PC-3 (cell line): ENCODE data around the gene ZNF341. TPM values are rescaled to one million over a fixed set of nuclear protein-coding genes. Genes with fewer than 3 reads are reported as not detected.

ENCODE experiments used
- ATAC-seq: fragments of 200-7000 bp; cut with Tn5 transposase; 2 replicates; pipeline ENCODE4 v1.9.1; 2020; ENCODE audit warnings: mild to moderate bottlenecking, moderate library complexity
- BruUV-seq: library from RNA; stranded (reverse); fragments of 400-500 nt; replicated peaks from 2 replicates; lab custom pipeline; 2021; lab: Mats Ljungman, UMichigan
- CTCF ChIA-PET: fragments of 300-600 bp; sonication (Branson Sonifier 250); formaldehyde crosslinking; loops from one replicate; lab custom pipeline; 2022; ENCODE audit warnings: antibody characterized with exemption; lab: Charles Lee
- POLR2A ChIA-PET: fragments of 300-600 bp; sonication (Branson Sonifier 250); formaldehyde crosslinking; loops from one replicate; lab custom pipeline; 2022; ENCODE audit warnings: antibody characterized with exemption; ENCODE audit not compliant: unreplicated experiment; lab: Charles Lee
- DNase-seq: peaks from one replicate; pipeline ENCODE4 v3.0.0-alpha.2; 2015
- H2AFZ ChIP-seq: fragments of 300-600 bp; sonication (generic); 2 replicates; pipeline ENCODE4 v1.6.0; 2016; ENCODE audit warnings: antibody characterized with exemption, low read length
- H3F3A ChIP-seq: fragments of 300-600 bp; sonication (generic); one replicate; pipeline ENCODE4 v1.6.0; 2017; ENCODE audit warnings: antibody characterized with exemption, low read length, control low read depth, mild to moderate bottlenecking; ENCODE audit not compliant: unreplicated experiment
- H3K27ac ChIP-seq: fragments of 300-600 bp; sonication (generic); 2 replicates; pipeline ENCODE4 v1.5.1; 2016; ENCODE audit warnings: mild to moderate bottlenecking, low read length
- H3K27me3 ChIP-seq: fragments of 300-600 bp; sonication (generic); 2 replicates; pipeline ENCODE4 v1.6.1; 2016; ENCODE audit warnings: low read length, mixed read lengths
- H3K36me3 ChIP-seq: fragments of 300-600 bp; sonication (generic); 2 replicates; pipeline ENCODE4 v1.6.1; 2016; ENCODE audit warnings: low read depth, mixed run types, low read length, mixed read lengths
- H3K4me1 ChIP-seq: fragments of 300-600 bp; sonication (generic); 2 replicates; pipeline ENCODE4 v1.5.1; 2016; ENCODE audit warnings: low read length; ENCODE audit not compliant: insufficient read depth
- H3K4me2 ChIP-seq: fragments of 300-600 bp; sonication (generic); 2 replicates; pipeline ENCODE4 v1.6.0; 2016; ENCODE audit warnings: low read length
- H3K4me3 ChIP-seq: fragments of 300-600 bp; sonication (generic); 2 replicates; pipeline ENCODE4 v1.5.1; 2016; ENCODE audit warnings: mild to moderate bottlenecking, low read length, mixed read lengths
- H3K79me2 ChIP-seq: fragments of 300-600 bp; sonication (generic); 2 replicates; pipeline ENCODE4 v1.6.1; 2017; ENCODE audit warnings: low read length, mixed read lengths
- H3K9ac ChIP-seq: fragments of 300-600 bp; sonication (generic); 2 replicates; pipeline ENCODE4 v1.6.0; 2016; ENCODE audit warnings: mild to moderate bottlenecking, low read length
- H3K9me2 ChIP-seq: fragments of 300-600 bp; sonication (generic); replicated peaks from 2 replicates; pipeline ENCODE4 v1.6.1; 2016; ENCODE audit warnings: mixed run types, low read length, mixed read lengths
- H3K9me3 ChIP-seq: fragments of 300-600 bp; sonication (generic); 2 replicates; pipeline ENCODE4 v1.6.1; 2016; ENCODE audit warnings: low read length, mixed read lengths
- H4K20me1 ChIP-seq: fragments of 300-600 bp; sonication (generic); 2 replicates; pipeline ENCODE4 v1.6.1; 2016; ENCODE audit warnings: low read length, mixed read lengths
- EZH2 ChIP-seq: fragments of 300-600 bp; sonication (generic); IDR thresholded peaks from one replicate; pipeline ENCODE4 v1.6.1; 2017; ENCODE audit warnings: antibody characterized with exemption, mild to moderate bottlenecking, low read length; ENCODE audit not compliant: unreplicated experiment
- EZH2phosphoT487 ChIP-seq: fragments of 300-600 bp; sonication (generic); IDR thresholded peaks from 2 replicates; pipeline ENCODE4 v1.6.1; 2018; ENCODE audit warnings: mild to moderate bottlenecking, antibody characterized with exemption, low read length, borderline replicate concordance
- intact Hi-C: fragments of 100-400 bp; cut with micrococcal nuclease; formaldehyde crosslinking; loops from 2 replicates; pipeline ENCODE4 v1.9.0; 2023
- total RNA-seq: library from RNA; depleted of rRNA; stranded (reverse); fragments of >200 nt; gene quantifications from 2 replicates; pipeline ENCODE4 v1.2.3, GENCODE V29; 2014
- TF ChIP-seq, protein P1 (sequence below): fragments of 300-600 bp; sonication (generic); conservative IDR thresholded peaks from 2 replicates; pipeline ENCODE4 v1.5.1; 2017; ENCODE audit warnings: antibody characterized with exemption, low read depth, mild to moderate bottlenecking, low read length

Gene ZNF341
- total RNA-seq, 1 experiment from 2014 or later, result 4.4 TPM

DNA sequence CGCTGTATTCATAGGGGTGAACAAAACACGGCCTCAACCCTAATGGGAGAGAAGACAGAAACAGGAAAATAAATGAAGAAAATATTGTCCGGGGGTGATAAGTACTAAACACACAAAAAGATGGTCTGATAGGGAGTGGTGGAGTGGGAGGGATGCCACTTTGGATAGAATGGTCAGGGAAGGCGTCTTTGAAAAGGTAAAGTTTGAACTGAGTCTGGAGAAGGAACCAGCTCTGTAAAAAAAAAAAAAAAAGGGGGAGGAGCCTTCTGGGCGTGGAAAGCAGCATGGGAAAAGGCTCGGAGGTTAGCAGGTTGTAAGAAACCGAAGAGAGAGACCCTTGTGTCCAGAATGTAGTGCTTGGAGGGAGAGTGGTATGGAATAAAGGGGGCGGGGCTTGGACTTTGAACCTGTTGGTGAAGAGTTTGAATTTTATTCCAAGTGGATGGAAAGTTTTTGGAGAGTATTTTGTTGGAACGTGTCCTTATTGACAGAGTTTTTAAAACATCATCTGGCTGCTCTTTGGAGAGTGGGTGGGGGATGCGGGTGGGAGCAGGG lies 81.2 kb downstream of the ZNF341 start:
- POLR2A ChIA-PET, result interaction anchor here (0.6 kb wide), 2 partner anchors 19 to 150 kb away, joined by 4 to 6 read pairs; no protein-coding TSS in a partner anchor

DNA sequence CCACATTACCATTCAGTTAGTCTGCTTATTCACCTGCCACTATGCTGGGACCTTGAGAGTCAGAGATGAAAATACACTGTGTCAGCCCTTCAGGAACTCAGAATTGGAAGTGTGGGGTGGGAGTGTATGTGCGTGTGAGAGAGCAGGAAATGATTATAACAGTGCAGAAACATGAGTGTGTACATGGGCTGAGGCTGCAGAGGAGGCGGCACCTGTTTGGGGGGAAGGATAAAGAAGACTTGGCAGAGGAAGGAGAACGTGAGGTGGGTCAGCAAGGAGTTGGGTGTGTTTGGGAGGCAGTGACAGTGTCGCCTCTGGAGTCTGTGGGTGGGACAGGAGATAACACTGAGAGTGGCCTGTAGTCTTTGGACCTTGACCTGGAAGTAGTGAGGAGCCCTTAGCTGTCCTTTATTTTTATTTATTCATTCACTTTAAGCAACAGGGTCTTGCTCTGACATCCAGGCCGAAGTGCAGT lies 82.5 kb downstream of the ZNF341 start:
- no peak for DNase-seq
- no peak overlapping the region for H3K4me3 ChIP-seq
- BruUV-seq, result no TSS peak
- H3F3A ChIP-seq, result no peaks in the 10 kb centered on the region
- H3K9me3 ChIP-seq, result no peaks in the 10 kb centered on the region
- H3K9ac ChIP-seq, result no peak overlapping the region
- peaks cover 30% of the 10 kb centered on the region for H3K4me1 ChIP-seq
- intact Hi-C loops, result loop anchor here (10.0 kb wide), 1 partner anchor 181 kb away; the partner anchor contains the start of gene RALY
- H3K36me3 ChIP-seq, result no peaks in the 10 kb centered on the region
- H3K27me3 ChIP-seq, result no peaks in the 10 kb centered on the region
- H3K9me2 ChIP-seq, result no peaks in the 10 kb centered on the region
- H3K4me2 ChIP-seq, result 0 out of 2 replicates have a peak overlapping the region, but pooled peaks have one; percentile 1
- CTCF ChIA-PET, result no interaction called here
- no peak for TF ChIP-seq EZH2
- TF ChIP-seq, protein P1, sequence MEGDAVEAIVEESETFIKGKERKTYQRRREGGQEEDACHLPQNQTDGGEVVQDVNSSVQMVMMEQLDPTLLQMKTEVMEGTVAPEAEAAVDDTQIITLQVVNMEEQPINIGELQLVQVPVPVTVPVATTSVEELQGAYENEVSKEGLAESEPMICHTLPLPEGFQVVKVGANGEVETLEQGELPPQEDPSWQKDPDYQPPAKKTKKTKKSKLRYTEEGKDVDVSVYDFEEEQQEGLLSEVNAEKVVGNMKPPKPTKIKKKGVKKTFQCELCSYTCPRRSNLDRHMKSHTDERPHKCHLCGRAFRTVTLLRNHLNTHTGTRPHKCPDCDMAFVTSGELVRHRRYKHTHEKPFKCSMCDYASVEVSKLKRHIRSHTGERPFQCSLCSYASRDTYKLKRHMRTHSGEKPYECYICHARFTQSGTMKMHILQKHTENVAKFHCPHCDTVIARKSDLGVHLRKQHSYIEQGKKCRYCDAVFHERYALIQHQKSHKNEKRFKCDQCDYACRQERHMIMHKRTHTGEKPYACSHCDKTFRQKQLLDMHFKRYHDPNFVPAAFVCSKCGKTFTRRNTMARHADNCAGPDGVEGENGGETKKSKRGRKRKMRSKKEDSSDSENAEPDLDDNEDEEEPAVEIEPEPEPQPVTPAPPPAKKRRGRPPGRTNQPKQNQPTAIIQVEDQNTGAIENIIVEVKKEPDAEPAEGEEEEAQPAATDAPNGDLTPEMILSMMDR, result no peak
- no peak for TF ChIP-seq EZH2phosphoT487
- POLR2A ChIA-PET, result no interaction called here
- peaks cover 39% of the 10 kb centered on the region for H4K20me1 ChIP-seq
- H2AFZ ChIP-seq, result no peak overlapping the region
- H3K79me2 ChIP-seq, result peaks cover 80% of the 10 kb centered on the region
- ATAC-seq, result no peak
- H3K27ac ChIP-seq, result no peak overlapping the region

More for the DNA sequence above, 81.2 kb downstream of the ZNF341 start:
- Histone ChIP-seq H4K20me1 (peaks cover 38% of the 10 kb centered on the region), H3K79me2 (peaks cover 67% of the 10 kb centered on the region), H3K27me3 (no peaks in the 10 kb centered on the region), H3K4me1 (peaks cover 30% of the 10 kb centered on the region), H3K9ac (peak overlapping the region; percentile 96), H3K9me2 (no peaks in the 10 kb centered on the region), H3K9me3 (no peaks in the 10 kb centered on the region), H3K4me3 (peak overlapping the region; percentile 89), H2AFZ (peak overlapping the region; percentile 60), H3K4me2 (peak overlapping the region; percentile 99), H3F3A (no peaks in the 10 kb centered on the region), H3K36me3 (no peaks in the 10 kb centered on the region), H3K27ac (peak overlapping the region; percentile 87)
- CTCF ChIA-PET, result interaction anchor here (0.5 to 0.6 kb wide), 3 partner anchors 14 to 318 kb away, joined by 4 to 9 read pairs (median 7); partner anchors contain the start of gene RALY
- no TSS peak for BruUV-seq
- TF ChIP-seq EZH2phosphoT487, result no peak
- no peak for TF ChIP-seq EZH2
- TF ChIP-seq, protein P1, result no peak
- ATAC-seq (no peak), DNase-seq (peak; percentile 28)
- intact Hi-C loops, result loop anchor here (10.0 kb wide), 1 partner anchor 182 kb away; the partner anchor contains the start of gene RALY

GRCh38 chr20:33815671-33816070 lies 83.9 kb downstream of the ZNF341 start:
- H4K20me1 ChIP-seq, result peaks cover 44% of the 10 kb centered on the region
- H3K36me3 ChIP-seq, result no peaks in the 10 kb centered on the region
- intact Hi-C loops, result loop anchor here (10.0 kb wide), 1 partner anchor 179 kb away; the partner anchor contains the start of gene RALY
- no peaks in the 10 kb centered on the region for H3K9me2 ChIP-seq
- POLR2A ChIA-PET, result no interaction called here
- ATAC-seq, result no peak
- TF ChIP-seq EZH2phosphoT487 (no peak), EZH2 (no peak)
- TF ChIP-seq, protein P1, result no peak
- peaks cover 26% of the 10 kb centered on the region for H3K4me1 ChIP-seq
- no peaks in the 10 kb centered on the region for H3F3A ChIP-seq
- no peak overlapping the region for H3K9ac ChIP-seq
- H3K4me3 ChIP-seq, result no peak overlapping the region
- H3K27me3 ChIP-seq, result no peaks in the 10 kb centered on the region
- H2AFZ ChIP-seq, result no peak overlapping the region
- BruUV-seq, result no TSS peak
- no peak for DNase-seq
- H3K79me2 ChIP-seq, result peaks cover 94% of the 10 kb centered on the region
- H3K9me3 ChIP-seq, result no peaks in the 10 kb centered on the region
- CTCF ChIA-PET, result no interaction called here
- no peak overlapping the region for H3K27ac ChIP-seq
- H3K4me2 ChIP-seq, result no peak overlapping the region
